NCI-H1436 treated with DMSO at 0.1 percent for 48 hours (cell line): ENCODE data around the gene NEGR1.

ENCODE experiments used
- DNase-seq: peaks from one replicate; lab custom pipeline; 2025; lab: John Stamatoyannopoulos, UW

The NEGR1 gene

DNA sequence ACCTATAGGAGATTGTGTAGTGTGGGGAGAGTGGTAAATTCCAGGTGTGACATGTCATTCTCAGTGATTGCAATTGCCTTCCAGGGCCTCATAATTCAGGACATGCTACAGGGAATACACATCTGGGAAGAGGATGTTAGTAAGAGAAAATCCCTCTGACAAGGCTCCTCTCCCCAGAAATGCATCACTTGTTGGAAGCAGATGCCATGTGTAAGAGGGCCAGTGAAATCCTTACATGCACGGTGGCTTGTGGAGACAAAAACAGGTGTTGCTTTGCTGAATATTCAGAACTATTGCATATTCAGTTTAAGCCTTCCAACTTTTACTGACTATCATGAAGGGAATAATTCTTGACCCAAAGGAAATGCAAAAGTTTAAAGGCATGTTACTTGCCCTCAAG is 503.4 kb downstream of the NEGR1 start:
- no peak for DNase-seq

DNA sequence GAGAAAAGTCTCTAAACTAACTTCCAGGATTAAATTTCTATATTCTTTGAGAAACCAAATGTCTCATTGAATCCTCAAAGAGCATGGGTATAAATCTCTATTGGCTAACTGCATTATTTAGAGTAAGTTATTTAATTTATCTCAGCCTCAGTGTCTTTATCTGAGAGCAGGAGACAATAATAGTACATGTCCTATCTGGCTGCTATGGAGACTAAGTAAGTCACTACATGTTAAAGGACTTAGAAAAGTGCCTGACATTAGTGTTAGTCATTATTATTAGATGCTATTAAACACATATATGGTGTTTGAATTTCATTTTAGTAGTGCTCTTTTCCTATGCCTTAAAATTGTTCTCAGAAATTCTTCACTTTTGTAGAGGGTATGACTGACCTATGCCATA is 505.2 kb downstream of the NEGR1 start:
- no peak for DNase-seq

DNA sequence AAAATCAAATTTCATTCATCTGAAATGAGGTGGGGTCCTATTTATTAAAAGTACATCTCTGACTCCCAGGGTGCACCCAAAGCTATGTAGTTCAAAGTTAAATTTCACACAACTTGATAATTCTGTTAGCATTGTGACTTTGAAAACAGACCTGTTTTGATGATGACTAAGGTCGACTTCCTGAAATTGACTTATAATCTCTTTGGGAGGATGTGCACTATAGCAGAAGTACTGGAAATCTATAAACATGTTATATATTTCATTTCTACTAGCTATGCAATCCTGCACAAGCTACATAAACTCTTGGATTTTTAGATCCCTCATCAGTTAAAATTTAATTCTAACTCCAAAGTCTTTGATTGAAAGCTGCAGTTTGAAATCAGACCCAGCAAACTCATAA is 507.6 kb downstream of the NEGR1 start:
- no peak for DNase-seq

DNA sequence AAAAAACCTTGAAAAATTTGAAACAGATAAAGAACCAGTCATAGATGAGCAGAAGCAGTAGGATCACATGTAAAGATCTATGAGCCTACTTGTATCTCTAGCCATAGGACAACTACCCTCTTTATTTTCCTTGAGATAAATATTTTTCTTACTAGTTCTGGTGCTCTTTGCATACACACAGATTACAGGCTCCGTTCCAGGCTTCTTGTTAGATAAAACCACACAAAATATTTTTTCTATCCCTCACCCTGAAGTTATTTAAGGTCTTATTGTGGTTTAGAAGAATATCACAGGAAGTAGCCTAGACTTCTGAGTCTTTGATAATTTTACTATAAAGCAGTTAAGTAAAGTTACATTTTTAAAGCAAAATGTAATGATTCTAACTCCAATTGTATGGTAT is 512.2 kb downstream of the NEGR1 start:
- DNase-seq: no peak

DNA sequence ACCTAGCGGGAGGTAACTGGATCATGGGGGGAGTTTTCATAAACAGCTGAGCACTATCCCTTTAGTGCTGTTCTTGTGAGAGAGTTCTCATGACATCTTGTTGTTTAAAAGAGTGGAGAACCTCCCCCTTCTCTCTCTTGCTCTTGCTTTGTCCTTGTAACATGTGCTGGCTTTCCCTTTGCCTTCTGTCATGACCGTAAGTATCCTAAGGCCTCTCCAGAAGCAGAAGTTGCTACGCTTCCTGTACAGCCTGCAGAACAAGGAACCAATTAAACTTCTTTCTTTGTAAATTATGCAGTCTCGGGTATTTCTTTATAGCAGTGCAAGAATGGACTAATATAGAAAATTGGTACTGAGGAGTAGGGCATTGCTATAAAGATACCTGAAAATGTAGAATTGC is 515.6 kb downstream of the NEGR1 start:
- no peak for DNase-seq

DNA sequence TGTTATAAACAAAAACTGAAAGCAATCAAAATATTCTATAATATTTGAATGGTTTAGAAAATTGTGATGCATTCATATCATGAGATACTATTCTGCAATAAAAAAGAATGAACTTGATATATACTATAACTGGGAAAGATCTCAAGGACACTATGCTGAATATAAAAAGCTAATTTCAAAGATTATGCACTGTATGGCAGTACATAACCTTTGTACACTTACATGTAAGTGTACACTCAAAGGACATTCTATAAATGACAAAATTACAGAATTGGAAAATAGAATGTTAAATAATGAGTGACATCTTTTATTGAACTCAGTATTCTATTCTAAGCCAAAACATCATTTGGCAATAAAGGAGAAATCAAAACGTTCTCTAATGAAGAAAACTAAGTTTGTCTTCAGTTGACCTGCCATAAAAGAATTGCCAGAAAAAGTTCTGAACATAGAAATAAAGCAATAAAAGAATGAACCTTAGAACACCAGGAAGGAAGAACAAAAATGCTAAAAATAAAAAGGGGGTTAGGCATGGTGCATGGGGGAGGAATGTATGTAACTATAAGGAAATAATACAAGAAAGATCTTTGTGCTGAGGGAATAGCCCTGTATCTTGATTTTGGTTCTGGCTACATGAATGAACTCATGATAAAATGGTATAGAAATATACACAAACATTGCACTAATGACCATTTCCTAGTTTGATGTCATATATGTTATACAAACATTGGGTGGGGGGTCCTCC is 519.7 kb downstream of the NEGR1 start:
- DNase-seq: no peak

DNA sequence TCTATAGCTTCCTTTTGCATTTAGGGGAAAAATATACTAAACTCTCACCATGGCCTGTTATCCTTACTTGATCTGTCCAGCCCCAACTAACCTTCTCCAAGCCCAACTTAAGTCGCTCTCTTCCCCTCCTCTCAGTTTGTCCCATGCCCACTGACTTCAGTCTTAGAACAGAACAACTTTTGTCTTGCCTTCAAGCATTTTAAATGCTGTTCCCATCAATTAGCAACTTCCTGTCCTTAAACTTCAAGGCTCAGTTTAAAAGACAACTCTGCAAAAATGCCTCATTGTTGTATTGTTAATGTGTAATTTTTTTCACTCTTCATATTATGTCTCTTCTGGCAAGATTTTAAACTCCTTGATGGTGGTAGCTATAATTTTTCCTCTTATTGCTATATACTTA is 526.9 kb downstream of the NEGR1 start:
- no peak for DNase-seq

DNA sequence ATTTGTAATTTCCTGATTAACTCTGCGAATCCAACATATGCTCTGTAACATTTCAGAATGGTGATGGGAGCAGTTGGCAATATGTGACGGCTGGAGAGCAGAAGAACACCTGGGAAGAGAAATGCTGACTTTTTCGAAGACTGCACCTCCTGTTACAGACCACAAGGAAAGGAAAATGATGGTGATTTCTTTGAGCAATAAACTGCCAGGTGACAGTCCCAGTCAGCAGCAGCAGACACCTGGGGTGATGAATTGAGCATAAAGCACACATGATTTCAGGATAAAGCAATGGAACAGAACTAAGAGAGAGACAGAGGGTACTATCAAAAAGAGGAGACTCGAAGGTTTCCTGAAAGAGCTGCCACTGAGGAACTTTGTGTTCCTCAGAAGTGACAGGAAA is 528.6 kb downstream of the NEGR1 start:
- no peak for DNase-seq

DNA sequence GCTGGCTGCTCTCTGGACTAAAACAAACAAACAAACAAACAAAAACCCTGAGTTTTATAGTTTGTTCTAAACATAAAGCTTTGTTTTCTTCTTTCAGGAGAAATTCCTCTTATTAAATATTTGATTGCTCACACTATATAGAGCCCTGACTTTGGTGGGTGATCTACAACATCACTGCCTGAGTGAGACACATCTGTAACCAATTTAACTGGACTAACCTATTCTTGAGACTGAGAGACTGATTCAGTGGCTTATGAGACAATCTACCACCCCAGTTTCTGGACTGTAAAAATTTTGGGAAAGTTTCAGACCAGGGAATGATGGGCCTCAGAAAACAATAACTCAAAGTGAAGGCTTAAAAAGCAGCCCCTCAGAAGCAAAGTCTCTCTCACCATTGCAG is 537.0 kb downstream of the NEGR1 start:
- DNase-seq: no peak

DNA sequence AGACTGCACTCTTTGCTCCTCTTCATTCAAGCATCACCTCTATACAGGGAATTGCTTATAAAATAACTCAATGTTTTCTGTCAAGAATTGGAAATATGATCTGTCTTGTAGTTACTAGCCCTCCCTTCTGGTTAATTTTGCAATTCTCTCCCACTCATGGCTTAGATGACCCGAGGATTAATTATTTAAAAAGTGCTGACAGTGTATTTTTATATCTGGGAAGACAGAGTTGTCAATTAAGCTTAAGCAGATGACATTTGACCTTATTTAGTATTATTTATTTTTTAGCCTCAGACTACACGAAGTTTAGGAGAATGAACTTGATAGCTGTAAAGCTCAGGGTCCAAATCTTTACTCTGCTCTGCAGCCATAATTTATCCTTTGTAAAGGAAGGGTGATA is 538.5 kb downstream of the NEGR1 start:
- DNase-seq: no peak

DNA sequence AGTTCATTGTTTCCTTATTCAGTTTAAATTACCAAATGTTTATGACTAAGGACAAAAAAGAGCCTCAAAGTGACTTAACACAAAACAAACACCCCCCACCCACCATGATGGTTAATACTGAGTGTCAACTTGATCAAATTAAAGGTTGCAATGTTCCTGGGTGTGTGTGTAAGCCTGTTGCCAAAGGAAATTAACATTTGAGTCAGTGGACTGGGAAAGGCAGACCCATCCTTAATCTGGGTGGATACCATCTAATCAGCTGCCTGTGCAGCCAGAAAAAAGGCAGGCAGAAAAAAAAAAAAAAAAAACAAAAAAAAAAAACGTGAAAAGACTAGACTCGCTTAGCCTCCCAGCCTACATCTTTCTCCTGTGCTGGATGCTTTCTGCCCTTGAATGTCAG is 543.4 kb downstream of the NEGR1 start:
- no peak for DNase-seq

DNA sequence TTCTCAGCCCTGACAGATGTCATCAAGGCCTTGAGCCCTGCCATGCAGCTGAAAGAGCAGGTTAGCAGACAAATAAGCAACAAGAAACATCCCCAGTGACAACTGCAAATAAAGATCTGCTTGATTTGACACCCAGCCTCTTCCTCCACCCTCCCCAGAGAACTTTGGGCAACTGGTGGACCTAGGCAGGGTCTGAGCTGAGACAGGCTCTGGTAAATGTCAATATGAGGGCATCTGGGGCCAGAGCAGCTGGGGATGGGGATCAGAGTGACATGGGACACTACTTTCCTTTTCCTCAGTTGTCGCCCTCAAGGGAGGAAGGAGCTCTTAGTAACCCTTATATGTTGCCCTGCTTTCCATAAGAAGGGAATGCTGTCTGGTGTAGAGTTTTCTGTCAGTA is 544.1 kb downstream of the NEGR1 start:
- DNase-seq: no peak

DNA sequence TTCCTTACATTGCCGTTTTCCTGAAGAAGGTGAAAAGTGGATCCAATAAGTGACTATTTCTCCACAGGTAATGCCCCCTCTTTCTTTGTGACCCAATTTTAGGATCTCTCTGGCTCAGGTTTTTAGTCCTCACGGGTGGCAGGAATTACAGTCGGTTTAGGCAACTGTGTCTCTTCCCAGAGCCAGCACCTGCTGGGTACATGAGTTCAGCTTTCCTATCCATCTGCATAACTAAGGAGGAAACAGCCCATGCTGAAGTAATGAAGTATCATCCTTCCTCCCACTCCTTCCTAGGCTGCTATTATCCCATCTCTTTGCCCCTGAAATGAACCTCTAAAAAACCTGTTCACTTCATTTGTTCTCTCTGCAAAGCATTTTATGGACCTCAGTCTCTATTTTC is 544.6 kb downstream of the NEGR1 start:
- no peak for DNase-seq

DNA sequence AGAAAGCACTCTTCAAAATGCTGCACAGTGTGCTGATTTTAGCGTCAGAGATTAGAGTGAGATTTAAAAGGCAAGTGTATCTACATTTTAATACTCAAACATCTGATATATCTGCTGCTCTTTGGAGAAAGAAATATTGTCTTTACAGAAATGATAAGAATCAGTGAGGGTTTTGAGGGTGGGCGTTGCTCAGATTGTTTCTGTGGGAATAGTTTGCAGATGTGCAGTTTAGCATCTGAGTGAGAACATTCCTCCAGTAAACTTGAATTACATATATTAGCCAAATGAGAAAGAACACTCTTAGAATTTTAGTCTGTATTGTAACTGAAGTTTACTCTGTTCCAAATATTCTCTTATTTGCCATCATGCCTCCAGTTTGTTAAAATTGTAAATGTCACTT is 549.2 kb downstream of the NEGR1 start:
- DNase-seq: no peak

DNA sequence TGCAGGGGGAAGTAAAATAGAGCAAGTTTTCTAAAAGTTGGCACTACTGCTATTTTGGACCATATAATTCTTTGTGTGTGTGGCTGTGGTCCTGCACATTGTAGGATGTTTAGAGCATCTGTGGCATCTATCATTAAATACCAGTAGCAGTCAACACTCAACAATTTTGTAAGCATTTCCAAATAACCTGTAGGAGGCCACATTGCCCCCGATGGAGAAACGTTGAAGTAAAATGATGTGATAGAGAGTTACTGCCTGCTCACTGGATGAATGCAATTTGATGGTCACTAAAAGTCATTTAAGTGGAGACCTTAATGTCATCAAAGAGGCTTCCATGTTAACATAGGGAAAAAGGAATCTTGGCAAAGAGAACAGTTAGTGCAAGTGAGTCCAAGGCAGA is 560.8 kb downstream of the NEGR1 start:
- no peak for DNase-seq

DNA sequence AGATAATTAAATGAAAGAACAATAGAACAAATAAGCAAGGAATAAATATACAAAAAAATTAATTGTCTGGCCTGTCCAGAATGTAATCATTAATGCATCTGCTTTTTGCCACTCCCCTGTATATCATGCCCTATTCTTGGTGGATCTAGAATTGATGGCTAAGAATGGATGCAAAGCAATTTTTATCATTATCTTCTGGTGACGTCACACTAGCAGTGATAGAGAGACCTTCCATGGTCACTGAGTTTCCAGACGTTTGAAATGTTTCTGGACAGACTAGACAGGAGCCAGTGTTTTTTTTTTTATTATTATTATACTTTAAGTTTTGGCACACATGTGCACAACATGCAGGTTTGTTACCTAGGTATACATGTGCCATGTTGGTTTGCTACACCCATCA is 563.0 kb downstream of the NEGR1 start:
- no peak for DNase-seq

DNA sequence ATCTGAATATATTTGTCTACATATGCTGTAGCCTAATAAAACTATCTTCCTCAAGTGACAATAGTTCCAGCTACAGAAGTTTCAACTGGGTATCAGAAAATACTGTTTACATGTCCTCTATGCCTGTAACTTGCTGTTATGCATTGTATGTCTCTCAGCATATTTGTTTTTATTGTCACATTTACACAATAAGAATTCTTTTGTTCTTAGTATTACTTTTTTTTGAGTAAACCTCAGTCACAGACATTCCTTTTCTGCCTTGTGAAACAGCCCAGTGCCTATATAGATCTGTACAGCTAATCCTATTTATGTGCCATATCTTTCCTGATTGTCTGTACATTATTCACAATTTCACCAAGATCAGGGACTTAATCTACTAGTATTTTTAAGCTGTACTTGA is 565.2 kb downstream of the NEGR1 start:
- DNase-seq: no peak

DNA sequence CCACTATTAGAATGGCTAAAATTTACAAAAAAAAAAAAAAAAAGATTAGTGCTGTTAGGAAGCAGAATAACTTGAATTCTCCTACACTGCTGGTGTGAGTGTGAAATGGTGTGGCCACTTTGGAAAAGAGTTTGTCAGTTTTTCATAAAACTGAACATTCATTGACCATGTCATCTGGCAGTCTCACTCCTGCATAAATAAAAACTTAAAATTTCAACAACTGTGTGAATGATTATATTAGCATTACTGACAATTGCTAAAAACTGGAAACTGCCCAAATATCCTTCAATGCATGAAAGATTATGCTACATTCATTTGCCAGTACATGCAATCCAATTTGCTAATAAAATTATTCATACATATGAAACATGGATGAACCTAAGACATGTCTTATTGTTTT is 570.9 kb downstream of the NEGR1 start:
- DNase-seq: no peak

DNA sequence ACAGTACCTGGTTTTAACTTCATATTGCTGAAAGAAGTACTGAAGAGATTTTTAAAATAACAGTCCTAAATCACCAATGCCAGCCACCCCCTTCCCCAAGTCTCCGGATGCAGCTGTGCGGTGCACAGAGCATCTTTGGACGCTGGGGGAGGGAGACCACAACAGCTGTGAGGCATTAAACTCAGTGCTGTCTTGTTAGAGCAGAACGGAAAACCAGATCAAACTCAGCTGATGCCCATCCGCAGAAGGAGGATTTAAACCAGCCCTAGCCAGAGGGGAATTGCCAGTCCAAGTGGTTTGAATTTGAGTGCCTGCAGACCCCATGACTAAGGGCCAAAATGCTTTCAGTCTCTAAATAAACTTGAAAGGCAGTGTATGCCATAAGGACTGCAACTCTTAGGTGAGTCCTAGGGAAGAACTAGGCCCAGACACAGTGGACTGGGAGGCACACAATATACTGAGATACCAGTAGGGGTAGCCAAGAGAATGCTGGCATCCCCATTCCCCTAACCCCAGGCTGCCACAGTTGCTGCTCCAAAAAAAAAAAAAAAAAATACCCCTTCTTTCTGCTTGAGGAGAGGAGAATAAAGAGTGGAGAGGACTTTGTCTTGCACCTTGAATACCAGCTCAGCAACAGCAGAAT is 576.2 kb downstream of the NEGR1 start:
- DNase-seq: no peak

DNA sequence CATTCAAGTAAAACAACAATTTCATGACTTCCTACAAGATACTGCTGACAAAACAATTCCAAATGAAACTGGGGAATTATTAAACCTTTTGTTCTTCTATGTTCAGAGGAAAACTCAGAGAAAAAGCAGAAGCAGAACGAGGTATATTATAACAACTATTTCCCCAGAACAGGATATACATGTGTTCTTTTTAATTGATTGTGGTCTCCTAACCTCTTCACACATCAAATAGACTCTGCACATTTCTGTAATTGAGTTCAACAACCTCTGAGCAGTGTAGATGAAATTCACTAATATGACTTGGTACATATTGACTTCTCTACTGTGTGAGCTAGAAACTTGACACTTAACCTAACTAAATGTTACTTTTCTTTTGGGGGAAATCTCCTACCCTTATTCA is 584.2 kb downstream of the NEGR1 start:
- DNase-seq: no peak

DNA sequence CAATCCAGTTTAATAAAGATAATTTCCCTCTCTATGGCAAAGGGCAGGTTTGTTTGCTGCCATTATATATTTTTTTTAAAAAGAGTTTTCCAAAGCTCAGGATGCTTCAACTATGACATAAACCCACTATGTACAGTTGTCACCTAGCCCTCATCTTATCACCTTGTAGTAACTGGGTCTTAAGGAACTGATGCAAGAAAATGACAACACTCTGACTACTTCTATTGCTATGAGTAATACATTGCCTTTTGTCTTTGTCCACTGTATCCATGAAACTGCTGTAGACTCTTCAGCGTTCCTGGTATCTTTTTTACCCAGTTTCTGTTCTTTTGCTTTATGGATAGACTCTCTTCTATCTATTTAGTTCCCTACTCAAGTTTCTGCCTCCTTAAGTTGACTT is 586.5 kb downstream of the NEGR1 start:
- DNase-seq: no peak

DNA sequence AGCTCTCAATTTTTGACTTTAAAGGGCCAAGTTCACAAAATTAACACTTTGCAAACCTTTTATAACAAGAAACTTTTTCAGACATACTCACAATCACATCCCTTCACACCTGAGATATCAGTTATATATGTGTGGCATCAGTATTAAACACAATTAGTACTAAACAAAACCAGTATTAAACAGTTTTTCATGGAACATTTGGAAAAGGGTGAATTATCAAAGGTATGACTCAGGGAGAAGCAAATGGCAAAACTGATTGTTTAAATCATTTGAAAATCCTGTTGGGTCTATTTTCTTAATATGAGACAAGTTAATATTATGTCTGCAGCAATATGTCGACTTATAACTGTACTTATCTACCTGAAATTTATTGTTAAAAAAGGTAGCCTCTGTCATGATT is 587.3 kb downstream of the NEGR1 start:
- DNase-seq: no peak

DNA sequence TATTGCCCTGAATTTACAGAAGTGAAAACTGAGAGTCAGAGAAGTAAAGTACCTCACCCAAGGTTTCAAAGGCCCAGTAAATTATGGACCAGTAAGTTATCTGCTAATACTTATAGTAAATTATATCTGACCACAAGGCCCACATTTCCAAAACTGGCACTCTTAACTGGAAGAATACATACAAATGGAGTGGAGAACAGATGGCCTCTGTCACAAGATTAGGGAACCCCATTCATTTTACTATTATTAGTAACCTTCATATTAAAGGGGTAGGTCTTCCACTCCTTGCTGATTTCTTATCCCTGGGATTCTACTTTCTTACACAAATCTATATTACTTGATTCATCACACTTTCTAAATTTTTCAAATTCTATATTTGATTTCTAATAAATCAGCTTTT is 588.8 kb downstream of the NEGR1 start:
- DNase-seq: no peak

DNA sequence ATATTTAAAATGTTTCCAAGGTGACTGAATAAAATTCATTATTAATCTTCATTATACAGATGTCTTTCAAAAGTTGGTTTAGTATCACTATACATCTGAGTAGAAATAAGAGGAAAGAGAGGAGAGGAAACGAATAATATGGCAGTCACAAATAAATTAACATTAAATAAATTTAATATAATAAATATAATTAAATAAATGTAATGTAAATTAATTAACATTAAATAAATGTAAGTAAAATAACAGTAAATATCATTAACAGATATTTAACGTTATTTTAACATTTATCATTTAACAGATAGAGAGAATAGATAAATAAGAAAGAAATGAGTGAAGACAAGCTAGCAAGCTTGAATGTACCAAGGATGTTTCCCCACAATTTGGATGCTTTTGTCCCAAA is 592.7 kb downstream of the NEGR1 start:
- no peak for DNase-seq
